MM.1S (cell line): Measurements from ENCODE around the gene ELL.

Experiments
- EZH2 ChIP-seq: fragments of 300-600 bp; sonication (generic); optimal IDR thresholded peaks from 2 replicates; pipeline ENCODE3; 2017; ENCODE audit warnings: low read depth, mild to moderate bottlenecking, antibody characterized with exemption, low read length, mixed read lengths
- TF ChIP-seq, protein P1 (sequence below): fragments of 300-600 bp; sonication (generic); IDR thresholded peaks from 2 replicates; pipeline ENCODE4 v1.5.1; 2016; ENCODE audit warnings: antibody characterized with exemption, low read length, mixed read lengths

- TF ChIP-seq, protein P1, sequence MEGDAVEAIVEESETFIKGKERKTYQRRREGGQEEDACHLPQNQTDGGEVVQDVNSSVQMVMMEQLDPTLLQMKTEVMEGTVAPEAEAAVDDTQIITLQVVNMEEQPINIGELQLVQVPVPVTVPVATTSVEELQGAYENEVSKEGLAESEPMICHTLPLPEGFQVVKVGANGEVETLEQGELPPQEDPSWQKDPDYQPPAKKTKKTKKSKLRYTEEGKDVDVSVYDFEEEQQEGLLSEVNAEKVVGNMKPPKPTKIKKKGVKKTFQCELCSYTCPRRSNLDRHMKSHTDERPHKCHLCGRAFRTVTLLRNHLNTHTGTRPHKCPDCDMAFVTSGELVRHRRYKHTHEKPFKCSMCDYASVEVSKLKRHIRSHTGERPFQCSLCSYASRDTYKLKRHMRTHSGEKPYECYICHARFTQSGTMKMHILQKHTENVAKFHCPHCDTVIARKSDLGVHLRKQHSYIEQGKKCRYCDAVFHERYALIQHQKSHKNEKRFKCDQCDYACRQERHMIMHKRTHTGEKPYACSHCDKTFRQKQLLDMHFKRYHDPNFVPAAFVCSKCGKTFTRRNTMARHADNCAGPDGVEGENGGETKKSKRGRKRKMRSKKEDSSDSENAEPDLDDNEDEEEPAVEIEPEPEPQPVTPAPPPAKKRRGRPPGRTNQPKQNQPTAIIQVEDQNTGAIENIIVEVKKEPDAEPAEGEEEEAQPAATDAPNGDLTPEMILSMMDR = no peak
- no peak for TF ChIP-seq EZH2
These were observed 10.5 kb upstream of the ELL start for GRCh38 chr19:18532168-18532890.
